ENCODE data around the gene TTC39B. TPM values are rescaled to one million over a fixed set of nuclear protein-coding genes. Genes with fewer than 3 reads are reported as not detected.

TTC39B gene
- total RNA-seq, 1 experiment from 2014 or later: 7.4 TPM

DNA sequence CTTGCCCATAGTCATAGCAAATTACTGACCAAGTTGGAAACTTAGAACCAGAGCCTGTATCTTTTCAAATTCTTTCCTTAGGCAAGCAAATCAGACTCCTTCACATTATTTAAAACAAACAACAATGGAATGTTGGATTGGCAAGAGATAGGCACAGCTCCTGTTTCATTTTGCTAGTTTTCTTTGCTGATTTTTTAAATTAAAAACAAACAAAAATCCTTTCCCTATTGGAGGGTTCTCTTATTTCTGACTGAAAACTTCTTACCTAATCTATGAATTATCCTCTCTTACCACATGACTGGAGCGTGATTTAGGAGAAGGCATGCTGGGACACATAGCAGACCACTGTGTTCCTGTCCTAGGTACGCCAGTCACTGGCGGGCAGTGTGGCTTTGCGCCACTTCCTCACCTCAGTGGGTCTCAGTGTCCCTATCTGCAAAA lies 63.0 kb downstream of the TTC39B start:
- no peak overlapping the region for H3K27ac ChIP-seq (ENCODE audit: low read depth, low read length)
- H3K36me3 ChIP-seq (ENCODE audit: control insufficient read depth in 1 of 2, insufficient read depth in 2 of 2, low read length in 2 of 2): no peaks in the 10 kb centered on the region
- no peaks in the 10 kb centered on the region for H3K9me2 ChIP-seq (ENCODE audit: insufficient read depth)
- RAD21 ChIA-PET (ENCODE audit: low non-redundant PET in 1 of 2, low total read pairs in 2 of 2, uncharacterized antibody in 2 of 2, unreplicated experiment in 2 of 2): no interaction called here
- ATAC-seq (no peak), DNase-seq (ENCODE audit: low read depth, low spot score) (no peak)
- H3K79me2 ChIP-seq (ENCODE audit: insufficient read depth, low read length): no peaks in the 10 kb centered on the region
- no peak overlapping the region for H3K4me2 ChIP-seq (ENCODE audit: low read length)
- H3K4me1 ChIP-seq (ENCODE audit: control insufficient read depth in 1 of 2, insufficient read depth in 2 of 2, low read length in 2 of 2): peaks cover 6 to 9% of the 10 kb centered on the region in 2 experiments
- CTCF ChIA-PET: no interaction called here
- no peaks in the 10 kb centered on the region for H3K9me3 ChIP-seq (ENCODE audit: control insufficient read depth in 1 of 2, insufficient read depth in 1 of 2, low read depth in 1 of 2, low read length in 2 of 2)
- no TSS peak for BruUV-seq (replicated peaks)
- no peak overlapping the region for H3K4me3 ChIP-seq (replicated peaks in 1 of 2; ENCODE audit: low read depth in 1 of 2, low read length in 2 of 2)
- no peak overlapping the region for H2AFZ ChIP-seq (ENCODE audit: low read depth, low read length, poor library complexity, severe bottlenecking)
- H3K9ac ChIP-seq (ENCODE audit: low read length): no peak overlapping the region
- H3K27me3 ChIP-seq (ENCODE audit: insufficient read depth, low read length): no peaks in the 10 kb centered on the region
- POLR2A ChIA-PET: no interaction called here
- intact Hi-C loops (cut with micrococcal nuclease): no loop called here
- H4K20me1 ChIP-seq (ENCODE audit: insufficient read depth): no peaks in the 10 kb centered on the region
- no peak for TF ChIP-seq RAD21 (IDR thresholded peaks at IDR 0.05; ENCODE audit: low read depth)
- no peak for TF ChIP-seq FOSL1 (IDR thresholded peaks at IDR 0.05; ENCODE audit: low read depth)
- no peak for TF ChIP-seq ZNF274 (IDR thresholded peaks at IDR 0.05; ENCODE audit: low read depth, low read length)
- TF ChIP-seq TCF7L2 (IDR thresholded peaks at IDR 0.05; ENCODE audit: borderline replicate concordance, extremely low read depth, insufficient read depth, insufficient read length): no peak
- no peak for TF ChIP-seq SP1 (IDR thresholded peaks at IDR 0.05; ENCODE audit: low read depth)
- no peak for TF ChIP-seq SIN3A (IDR thresholded peaks at IDR 0.05; ENCODE audit: low read depth)
- TF ChIP-seq YY1 (IDR thresholded peaks at IDR 0.05; ENCODE audit: extremely low read depth, insufficient replicate concordance, low read depth, low read length): no peak
- TF ChIP-seq, protein P1, sequence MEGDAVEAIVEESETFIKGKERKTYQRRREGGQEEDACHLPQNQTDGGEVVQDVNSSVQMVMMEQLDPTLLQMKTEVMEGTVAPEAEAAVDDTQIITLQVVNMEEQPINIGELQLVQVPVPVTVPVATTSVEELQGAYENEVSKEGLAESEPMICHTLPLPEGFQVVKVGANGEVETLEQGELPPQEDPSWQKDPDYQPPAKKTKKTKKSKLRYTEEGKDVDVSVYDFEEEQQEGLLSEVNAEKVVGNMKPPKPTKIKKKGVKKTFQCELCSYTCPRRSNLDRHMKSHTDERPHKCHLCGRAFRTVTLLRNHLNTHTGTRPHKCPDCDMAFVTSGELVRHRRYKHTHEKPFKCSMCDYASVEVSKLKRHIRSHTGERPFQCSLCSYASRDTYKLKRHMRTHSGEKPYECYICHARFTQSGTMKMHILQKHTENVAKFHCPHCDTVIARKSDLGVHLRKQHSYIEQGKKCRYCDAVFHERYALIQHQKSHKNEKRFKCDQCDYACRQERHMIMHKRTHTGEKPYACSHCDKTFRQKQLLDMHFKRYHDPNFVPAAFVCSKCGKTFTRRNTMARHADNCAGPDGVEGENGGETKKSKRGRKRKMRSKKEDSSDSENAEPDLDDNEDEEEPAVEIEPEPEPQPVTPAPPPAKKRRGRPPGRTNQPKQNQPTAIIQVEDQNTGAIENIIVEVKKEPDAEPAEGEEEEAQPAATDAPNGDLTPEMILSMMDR (IDR thresholded peaks at IDR 0.05 in 2 of 3, conservative IDR thresholded peaks at IDR 0.05 in 1 of 3; ENCODE audit: borderline replicate concordance in 1 of 3, insufficient read depth in 1 of 3, low read depth in 2 of 3, low read length in 2 of 3): no peak
- no peak for TF ChIP-seq ELF1 (IDR thresholded peaks at IDR 0.05; ENCODE audit: borderline replicate concordance, low read depth)
- no peak for TF ChIP-seq EZH2 (IDR thresholded peaks at IDR 0.05)
- TF ChIP-seq, protein P2, sequence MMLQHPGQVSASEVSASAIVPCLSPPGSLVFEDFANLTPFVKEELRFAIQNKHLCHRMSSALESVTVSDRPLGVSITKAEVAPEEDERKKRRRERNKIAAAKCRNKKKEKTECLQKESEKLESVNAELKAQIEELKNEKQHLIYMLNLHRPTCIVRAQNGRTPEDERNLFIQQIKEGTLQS (IDR thresholded peaks at IDR 0.05): no peak
- TF ChIP-seq POLR2A (IDR thresholded peaks at IDR 0.05; ENCODE audit: borderline replicate concordance, extremely low read depth, insufficient read depth, insufficient read length): no peak
- TF ChIP-seq CBX3 (IDR thresholded peaks at IDR 0.05; ENCODE audit: low read depth): no peak
